ENCODE data around the gene RPRM.
"Not testable (repeated sequence)": the region's sequence is repeated elsewhere in the genome, so short reads cannot be mapped to it uniquely, and the experiment has no call there.

RPRM gene

DNA sequence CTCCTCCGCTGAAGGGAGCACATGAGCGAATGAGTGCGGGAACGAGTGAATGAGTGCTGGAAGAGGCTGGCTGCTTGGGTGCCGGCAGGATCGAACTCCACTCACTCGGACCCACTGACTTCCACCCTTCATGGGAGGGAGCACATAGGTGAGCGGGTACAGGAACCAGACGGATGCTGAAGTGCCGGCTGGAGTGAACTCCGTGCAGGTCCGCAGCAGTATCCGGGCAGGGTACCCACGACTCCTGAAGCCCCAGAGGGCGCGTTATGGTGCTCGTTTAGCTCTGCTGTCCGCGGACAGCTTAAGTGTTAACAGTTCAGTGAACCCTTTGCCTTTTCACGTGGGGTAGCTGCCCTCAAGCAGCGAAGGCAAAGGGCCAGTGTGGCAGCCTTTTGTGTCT lies 23.2 kb downstream of the RPRM start:
- H3K4me3 ChIP-seq (ENCODE audit: low read depth in 1 of 2, low read length in 2 of 2): no peak overlapping the region
- no peaks in the 10 kb centered on the region for H3K9me3 ChIP-seq (ENCODE audit: control insufficient read depth in 1 of 2, low read length in 2 of 2)
- no peaks in the 10 kb centered on the region for H3K4me1 ChIP-seq (ENCODE audit: control insufficient read depth in 1 of 2, insufficient read depth in 2 of 2, low read length in 2 of 2)
- no peaks in the 10 kb centered on the region for H3K36me3 ChIP-seq (ENCODE audit: control insufficient read depth in 1 of 2, insufficient read depth in 2 of 2, low read length in 2 of 2)
- H3K27me3 ChIP-seq (ENCODE audit: low read depth, low read length): no peaks in the 10 kb centered on the region
- no peak overlapping the region for H3K27ac ChIP-seq (ENCODE audit: low read length)

DNA sequence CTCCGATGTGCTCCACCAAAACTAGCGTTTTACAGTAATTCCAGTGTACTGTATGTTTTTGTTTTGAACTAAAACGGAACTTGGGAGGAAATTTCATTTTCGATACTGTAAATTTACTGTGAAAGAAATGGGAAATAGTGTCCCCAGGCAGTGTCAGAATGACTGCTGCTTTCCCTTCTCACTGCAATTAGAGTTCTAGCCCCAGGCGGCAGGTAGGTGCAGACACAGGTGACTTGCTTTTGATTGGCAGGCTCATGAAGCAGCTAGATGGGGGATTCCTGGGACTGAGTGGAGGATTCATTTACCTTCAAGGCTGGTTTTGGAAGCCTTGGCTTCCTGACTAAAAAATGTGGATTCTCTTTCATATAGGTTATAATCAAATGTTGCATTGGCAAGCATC lies 27.0 kb downstream of the RPRM start:
- Histone ChIP-seq H3K36me3 (ENCODE audit: control insufficient read depth in 1 of 2, insufficient read depth in 2 of 2, low read length in 2 of 2) (no peaks in the 10 kb centered on the region), H3K4me3 (ENCODE audit: low read depth in 1 of 2, low read length in 2 of 2) (no peak overlapping the region), H3K9me3 (ENCODE audit: control insufficient read depth in 1 of 2, low read length in 2 of 2) (no peaks in the 10 kb centered on the region), H3K27ac (ENCODE audit: low read length) (no peak overlapping the region), H3K27me3 (ENCODE audit: low read depth, low read length) (no peaks in the 10 kb centered on the region), H3K4me1 (ENCODE audit: control insufficient read depth in 1 of 2, insufficient read depth in 2 of 2, low read length in 2 of 2) (no peaks in the 10 kb centered on the region)

DNA sequence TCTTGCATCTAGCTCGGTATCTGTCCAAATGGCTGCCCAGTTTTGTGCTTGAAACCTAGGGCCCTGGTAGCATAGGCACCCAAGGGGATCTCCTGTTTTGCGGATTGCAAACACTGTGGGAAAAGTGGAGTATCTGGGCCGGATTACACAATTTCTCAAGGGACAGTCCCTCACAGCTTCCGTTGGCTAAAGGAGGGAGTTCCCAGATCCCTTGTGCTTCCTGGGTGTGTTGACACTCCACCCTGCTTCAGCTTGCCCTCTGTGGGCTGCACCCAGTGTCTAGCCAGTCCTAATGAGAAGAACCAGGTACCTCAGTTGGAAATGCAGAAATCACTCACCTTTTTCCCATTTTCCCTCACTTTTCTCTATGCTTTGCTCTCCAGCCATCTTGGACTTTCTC lies 35.5 kb downstream of the RPRM start:
- no peak overlapping the region for H3K27ac ChIP-seq (ENCODE audit: low read length)
- no peaks in the 10 kb centered on the region for H3K27me3 ChIP-seq (ENCODE audit: low read depth, low read length)
- no peak overlapping the region for H3K4me3 ChIP-seq (ENCODE audit: low read depth in 1 of 2, low read length in 2 of 2)
- H3K9me3 ChIP-seq (ENCODE audit: control insufficient read depth in 1 of 2, low read length in 2 of 2): peaks cover 0 to 3% of the 10 kb centered on the region in 2 donors
- H3K4me1 ChIP-seq (ENCODE audit: control insufficient read depth in 1 of 2, insufficient read depth in 2 of 2, low read length in 2 of 2): no peaks in the 10 kb centered on the region
- H3K36me3 ChIP-seq (ENCODE audit: control insufficient read depth in 1 of 2, insufficient read depth in 2 of 2, low read length in 2 of 2): no peaks in the 10 kb centered on the region

DNA sequence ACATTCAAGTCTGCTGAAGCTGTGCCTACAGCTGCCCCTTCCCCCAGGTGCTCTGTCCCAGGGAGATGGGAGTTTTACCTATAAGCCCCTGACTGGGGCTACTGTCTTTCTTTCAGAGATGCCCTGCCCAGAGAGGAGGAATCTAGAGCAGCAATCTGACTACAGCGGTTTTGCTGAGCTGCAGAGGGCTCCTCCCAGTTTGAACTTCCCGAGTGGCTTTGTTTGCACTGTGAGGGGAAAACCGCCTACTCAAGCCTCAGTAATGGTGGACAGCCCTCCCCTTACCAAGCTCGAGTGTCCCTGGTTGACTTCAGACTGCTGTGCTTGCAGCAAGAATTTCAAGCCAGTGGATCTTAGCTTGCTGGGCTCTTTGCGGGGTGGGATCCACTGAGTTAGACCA lies 35.9 kb downstream of the RPRM start:
- H3K36me3 ChIP-seq (ENCODE audit: control insufficient read depth in 1 of 2, insufficient read depth in 2 of 2, low read length in 2 of 2); H3K27ac ChIP-seq (ENCODE audit: low read length); H3K4me3 ChIP-seq (ENCODE audit: low read depth in 1 of 2, low read length in 2 of 2); H3K27me3 ChIP-seq (ENCODE audit: low read depth, low read length); H3K9me3 ChIP-seq (ENCODE audit: control insufficient read depth in 1 of 2, low read length in 2 of 2); H3K4me1 ChIP-seq (ENCODE audit: control insufficient read depth in 1 of 2, insufficient read depth in 2 of 2, low read length in 2 of 2): not testable (repeated sequence)

DNA sequence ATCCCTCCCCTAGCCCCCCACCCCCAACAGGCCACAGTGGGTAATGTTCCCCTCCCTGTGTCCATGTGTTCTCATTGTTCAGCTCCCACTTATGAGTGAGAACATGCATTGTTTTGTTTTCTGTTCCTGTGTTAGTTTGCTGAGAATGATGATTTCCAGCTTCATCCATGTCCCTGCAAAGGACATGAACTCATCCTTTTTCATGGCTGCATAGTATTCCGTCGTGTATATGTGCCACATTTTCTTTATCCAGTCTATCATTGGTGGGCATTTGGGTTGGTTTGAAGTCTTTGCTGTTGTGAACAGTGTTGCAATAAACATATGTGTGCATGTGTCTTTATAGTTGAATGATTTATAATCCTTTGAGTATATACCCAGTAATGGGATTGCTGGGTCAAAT lies 38.5 kb downstream of the RPRM start:
- H3K36me3 ChIP-seq (ENCODE audit: control insufficient read depth in 1 of 2, insufficient read depth in 2 of 2, low read length in 2 of 2); H3K9me3 ChIP-seq (ENCODE audit: control insufficient read depth in 1 of 2, low read length in 2 of 2); H3K27ac ChIP-seq (ENCODE audit: low read length); H3K4me3 ChIP-seq (ENCODE audit: low read depth in 1 of 2, low read length in 2 of 2); H3K4me1 ChIP-seq (ENCODE audit: control insufficient read depth in 1 of 2, insufficient read depth in 2 of 2, low read length in 2 of 2); H3K27me3 ChIP-seq (ENCODE audit: low read depth, low read length): not testable (repeated sequence)

DNA sequence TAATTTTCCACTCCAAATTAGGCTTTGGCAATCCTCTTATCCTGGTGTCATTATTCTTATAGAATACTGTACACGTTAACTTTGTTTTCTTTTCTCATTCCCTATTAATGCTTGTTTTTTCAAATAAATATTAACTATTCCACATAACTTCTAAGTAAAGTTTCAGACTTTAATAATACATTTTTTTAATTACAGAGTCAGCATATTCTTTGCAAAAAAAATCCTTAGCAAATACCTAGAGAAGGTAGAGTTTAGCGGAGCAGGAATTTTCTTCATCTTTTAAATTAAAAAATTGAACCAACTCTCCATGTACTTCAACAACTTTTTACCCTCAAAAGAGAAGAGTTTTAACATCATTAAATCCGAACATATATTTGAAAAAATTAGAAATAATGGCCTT lies 45.2 kb downstream of the RPRM start:
- H3K27me3 ChIP-seq (ENCODE audit: low read depth, low read length): no peaks in the 10 kb centered on the region
- H3K4me1 ChIP-seq (ENCODE audit: control insufficient read depth in 1 of 2, insufficient read depth in 2 of 2, low read length in 2 of 2): no peaks in the 10 kb centered on the region
- H3K4me3 ChIP-seq (ENCODE audit: low read depth in 1 of 2, low read length in 2 of 2): no peak overlapping the region
- peaks cover 0 to 2% of the 10 kb centered on the region in 2 donors for H3K9me3 ChIP-seq (ENCODE audit: control insufficient read depth in 1 of 2, low read length in 2 of 2)
- H3K36me3 ChIP-seq (ENCODE audit: control insufficient read depth in 1 of 2, insufficient read depth in 2 of 2, low read length in 2 of 2): no peaks in the 10 kb centered on the region
- H3K27ac ChIP-seq (ENCODE audit: low read length): no peak overlapping the region

DNA sequence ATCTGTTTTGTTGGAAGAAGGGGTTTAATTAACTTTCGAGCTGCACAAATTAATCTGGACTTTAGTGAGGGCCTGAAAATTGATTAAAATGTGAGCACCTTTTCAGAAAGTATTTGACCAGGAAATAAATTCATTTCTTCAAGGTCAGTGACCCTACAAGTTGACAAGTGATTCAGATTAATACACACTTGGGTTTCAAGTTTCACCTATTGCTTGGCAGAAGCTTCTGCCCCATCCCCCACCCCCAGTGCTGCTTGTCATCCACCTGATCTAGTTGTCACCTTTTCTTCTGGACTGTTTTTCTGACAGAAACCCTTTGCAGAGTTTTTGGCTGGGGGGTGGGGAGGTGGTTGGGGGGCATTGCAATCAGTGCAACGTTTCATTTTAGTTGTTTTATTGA lies 46.2 kb downstream of the RPRM start:
- Histone ChIP-seq H3K4me3 (ENCODE audit: low read depth in 1 of 2, low read length in 2 of 2) (no peak overlapping the region), H3K4me1 (ENCODE audit: control insufficient read depth in 1 of 2, insufficient read depth in 2 of 2, low read length in 2 of 2) (no peaks in the 10 kb centered on the region), H3K27me3 (ENCODE audit: low read depth, low read length) (no peaks in the 10 kb centered on the region), H3K27ac (ENCODE audit: low read length) (no peak overlapping the region), H3K36me3 (ENCODE audit: control insufficient read depth in 1 of 2, insufficient read depth in 2 of 2, low read length in 2 of 2) (no peaks in the 10 kb centered on the region), H3K9me3 (ENCODE audit: control insufficient read depth in 1 of 2, low read length in 2 of 2) (peaks cover 0 to 2% of the 10 kb centered on the region in 2 donors)

DNA sequence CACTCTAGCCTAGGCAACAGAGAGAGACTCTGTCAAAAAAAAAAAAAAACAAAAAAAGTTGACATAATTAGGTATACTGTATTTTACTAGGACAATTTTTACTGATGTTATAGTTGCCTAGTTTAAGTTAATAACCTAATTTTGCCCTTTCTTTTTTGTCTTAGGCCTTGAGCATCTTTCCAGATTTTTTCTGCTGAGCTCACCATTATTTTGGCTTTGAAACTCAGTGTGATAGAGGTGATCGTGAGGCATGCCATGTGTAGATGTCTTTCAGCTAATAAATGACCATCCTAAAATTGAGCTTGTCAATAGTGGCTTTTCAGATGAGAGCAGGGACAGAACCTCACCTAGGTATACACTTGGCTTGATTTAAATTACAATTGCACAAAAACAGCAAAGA lies 47.4 kb downstream of the RPRM start:
- H3K27me3 ChIP-seq (ENCODE audit: low read depth, low read length): no peaks in the 10 kb centered on the region
- no peaks in the 10 kb centered on the region for H3K4me1 ChIP-seq (ENCODE audit: control insufficient read depth in 1 of 2, insufficient read depth in 2 of 2, low read length in 2 of 2)
- peaks cover 0 to 2% of the 10 kb centered on the region in 2 donors for H3K9me3 ChIP-seq (ENCODE audit: control insufficient read depth in 1 of 2, low read length in 2 of 2)
- H3K27ac ChIP-seq (ENCODE audit: low read length): no peak overlapping the region
- H3K36me3 ChIP-seq (ENCODE audit: control insufficient read depth in 1 of 2, insufficient read depth in 2 of 2, low read length in 2 of 2): no peaks in the 10 kb centered on the region
- H3K4me3 ChIP-seq (ENCODE audit: low read depth in 1 of 2, low read length in 2 of 2): no peak overlapping the region

Measured in muscle layer of duodenum (tissue), 2 donors.